22Rv1 (cell line): ENCODE data around the gene PCDH10.

Experiments used
- H3K27ac ChIP-seq: fragments of 450-650 bp; 2 replicates; pipeline ENCODE4 v1.5.1; 2017
- CTCF ChIP-seq: fragments of 450-650 bp; IDR thresholded peaks from 2 replicates; pipeline ENCODE4 v1.5.1; 2017; ENCODE audit warnings: mild to moderate bottlenecking
- ZFX ChIP-seq: fragments of 450-650 bp; IDR thresholded peaks from 2 replicates; pipeline ENCODE4 v1.6.1; 2017; ENCODE audit warnings: antibody characterized with exemption, borderline replicate concordance

The PCDH10 gene

DNA sequence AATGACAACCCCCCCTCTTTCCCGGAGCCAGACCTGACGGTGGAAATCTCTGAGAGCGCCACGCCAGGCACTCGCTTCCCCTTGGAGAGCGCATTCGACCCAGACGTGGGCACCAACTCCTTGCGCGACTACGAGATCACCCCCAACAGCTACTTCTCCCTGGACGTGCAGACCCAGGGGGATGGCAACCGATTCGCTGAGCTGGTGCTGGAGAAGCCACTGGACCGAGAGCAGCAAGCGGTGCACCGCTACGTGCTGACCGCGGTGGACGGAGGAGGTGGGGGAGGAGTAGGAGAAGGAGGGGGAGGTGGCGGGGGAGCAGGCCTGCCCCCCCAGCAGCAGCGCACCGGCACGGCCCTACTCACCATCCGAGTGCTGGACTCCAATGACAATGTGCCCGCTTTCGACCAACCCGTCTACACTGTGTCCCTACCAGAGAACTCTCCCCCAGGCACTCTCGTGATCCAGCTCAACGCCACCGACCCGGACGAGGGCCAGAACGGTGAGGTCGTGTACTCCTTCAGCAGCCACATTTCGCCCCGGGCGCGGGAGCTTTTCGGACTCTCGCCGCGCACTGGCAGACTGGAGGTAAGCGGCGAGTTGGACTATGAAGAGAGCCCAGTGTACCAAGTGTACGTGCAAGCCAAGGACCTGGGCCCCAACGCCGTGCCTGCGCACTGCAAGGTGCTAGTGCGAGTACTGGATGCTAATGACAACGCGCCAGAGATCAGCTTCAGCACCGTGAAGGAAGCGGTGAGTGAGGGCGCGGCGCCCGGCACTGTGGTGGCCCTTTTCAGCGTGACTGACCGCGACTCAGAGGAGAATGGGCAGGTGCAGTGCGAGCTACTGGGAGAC, 1.6 kb downstream of the PCDH10 start:
- TF ChIP-seq CTCF, result no peak
- TF ChIP-seq ZFX, result no peak
- no peak overlapping the region for H3K27ac ChIP-seq

GRCh38 chr4:133151341-133151690, 2.2 kb downstream of the PCDH10 start:
- TF ChIP-seq ZFX (no peak), CTCF (no peak)
- H3K27ac ChIP-seq, result no peak overlapping the region

- no peak for TF ChIP-seq CTCF
- no peak for TF ChIP-seq ZFX
- no peak overlapping the region for H3K27ac ChIP-seq
Observed at GRCh38 chr4:133151691-133152329, 2.7 kb downstream of the PCDH10 start.

GRCh38 chr4:133152330-133152821, 3.3 kb downstream of the PCDH10 start:
- no peak overlapping the region for H3K27ac ChIP-seq
- TF ChIP-seq ZFX (no peak), CTCF (no peak)

DNA sequence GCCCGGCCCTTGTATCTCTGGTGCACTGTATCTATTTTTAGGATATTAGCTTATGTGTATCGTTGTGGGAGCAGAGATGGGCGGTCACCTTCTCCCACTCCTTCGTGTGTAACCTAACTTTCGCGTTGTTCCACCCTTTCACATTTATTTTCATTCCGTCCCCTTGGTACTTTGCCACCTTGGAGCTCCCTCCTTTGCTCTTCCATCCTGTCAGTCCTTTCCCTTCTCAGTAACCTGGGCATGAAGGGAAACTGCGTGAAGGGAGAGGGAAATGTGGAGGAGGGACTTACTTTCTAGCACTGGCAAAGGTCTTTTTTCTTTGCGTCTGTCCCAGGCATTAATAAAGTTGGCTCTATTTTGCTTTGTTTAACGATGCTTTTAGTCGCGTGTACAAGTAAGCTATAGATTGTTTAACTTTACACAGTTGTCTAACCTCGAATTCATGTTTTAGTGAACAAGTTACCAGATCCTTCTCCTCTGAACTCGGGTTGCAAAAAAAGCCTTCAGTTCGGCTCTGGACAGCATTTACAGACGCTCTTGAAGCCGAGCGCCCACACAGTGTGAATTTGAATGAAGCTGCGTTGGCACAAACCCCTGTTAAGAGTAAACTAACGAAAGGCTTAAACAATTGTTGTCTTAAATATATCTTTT, 3.9 kb downstream of the PCDH10 start:
- TF ChIP-seq CTCF, result no peak
- TF ChIP-seq ZFX, result no peak

DNA sequence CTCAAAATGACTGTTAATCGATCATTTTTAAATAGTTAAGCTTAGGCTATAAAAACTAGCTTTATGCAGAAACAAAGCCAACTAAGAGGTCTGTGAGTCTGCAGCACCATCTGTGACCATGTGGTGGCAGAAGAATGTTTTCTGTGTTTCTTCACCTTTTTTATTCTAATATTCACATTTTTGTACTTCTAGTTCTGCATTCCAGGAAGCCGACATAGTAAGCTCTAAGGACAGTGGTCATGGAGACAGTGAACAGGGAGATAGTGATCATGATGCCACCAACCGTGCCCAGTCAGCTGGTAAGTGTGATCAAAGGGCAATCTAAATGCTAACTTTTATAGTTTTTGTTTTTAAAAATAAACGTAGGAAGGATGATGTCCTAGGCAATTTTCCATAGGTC, 5.6 kb downstream of the PCDH10 start:
- no peak overlapping the region for H3K27ac ChIP-seq
- TF ChIP-seq ZFX (no peak), CTCF (peak; percentile 80)

More for the DNA sequence above, 3.9 kb downstream of the PCDH10 start:
- H3K27ac ChIP-seq, result no peak overlapping the region

DNA sequence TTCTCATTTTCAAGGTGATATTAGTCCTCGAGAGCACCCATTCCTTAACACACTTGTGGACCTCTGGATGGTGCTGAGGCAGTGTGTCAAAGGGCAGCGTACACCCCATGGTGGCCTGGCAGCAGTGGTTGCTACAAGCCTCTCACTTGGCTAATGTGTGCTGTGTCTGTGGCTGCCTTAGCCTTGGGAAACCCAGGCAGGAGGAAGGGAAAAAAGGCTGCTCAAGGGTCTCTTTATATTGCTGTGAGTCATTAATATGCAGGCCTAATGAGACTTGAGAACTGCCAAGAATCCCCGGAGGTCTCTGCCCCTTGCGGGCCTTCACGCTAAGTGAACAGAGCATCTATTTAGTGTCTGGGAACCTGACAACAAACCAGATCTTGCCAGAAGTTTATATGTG, 7.0 kb downstream of the PCDH10 start:
- H3K27ac ChIP-seq, result no peak overlapping the region
- TF ChIP-seq CTCF (no peak), ZFX (no peak)
